Right cardiac atrium (tissue), 5 donors: ENCODE data around the gene MACIR. TPM values are rescaled to one million over a fixed set of nuclear protein-coding genes. Genes with fewer than 3 reads are reported as not detected.

Experiments used
- ATAC-seq, 2 donors: fragments of 200-7000 bp; cut with Tn5 transposase; one replicate each; pipeline versions ENCODE4 v1.8.0 to v1.9.1; 2020; ENCODE audit warnings: moderate library complexity in 2 of 2, mild to moderate bottlenecking in 1 of 2
- DNase-seq, 3 donors: peaks; one replicate each; pipeline ENCODE4 v3.0.0-alpha.2; 2020
- H3K27ac ChIP-seq: one replicate; pipeline ENCODE4 v1.5.1; 2013; ENCODE audit warnings: mild to moderate bottlenecking, low read length, control low read depth, moderate library complexity
- H3K27me3 ChIP-seq: one replicate; pipeline ENCODE4 v1.6.1; 2013; ENCODE audit not compliant: control insufficient read depth, insufficient read depth
- H3K4me1 ChIP-seq: one replicate; pipeline ENCODE4 v1.6.1; 2013; ENCODE audit warnings: low read length; ENCODE audit not compliant: control insufficient read depth, insufficient read depth
- H3K4me3 ChIP-seq: one replicate; pipeline ENCODE4 v1.5.1; 2013; ENCODE audit warnings: low read length, control low read depth
- H3K9me3 ChIP-seq: one replicate; pipeline ENCODE4 v1.6.1; 2013; ENCODE audit warnings: low read length; ENCODE audit not compliant: control insufficient read depth
- WGBS: extraction: QIAGEN DNeasy Blood & Tissue Kit; methylation state at CpG from one replicate; pipeline ENCODE4 v1.1.7; 2013; 5-methylcytosine and 5-hydroxymethylcytosine counted together
- intact Hi-C, 4 donors: fragments of 100-400 bp; cut with DNase I; formaldehyde crosslinking; loops; one replicate each; pipeline versions ENCODE4 v1.11.0 to v1.14.0; 2022 to 2023
- polyA plus RNA-seq: library from polyadenylated mRNA; stranded (reverse); fragments of 200-250 nt; gene quantifications from one replicate; pipeline ENCODE4 v1.2.3, GENCODE V29; 2013
- total RNA-seq, 4 donors: library from RNA; stranded (reverse); fragmentation: NEBNext Ultra II Directional; extraction: Animal tissue kit (Norgen Biotek cat#: 25700); gene quantifications; one replicate each; pipeline ENCODE4 v1.2.1, GENCODE V29; 2021
- donor health status: healthy with polysubstance abuse.
- donor health status: DM: no; HTN: yes; CAD: no.
- donor health status: DM: no; HTN: no; CAD: no.
- donor health status: DM: no; HTN: yes; CAD: no; lungs with severe emphysema.
- donor health status: DM: yes; HTN: yes; CAD: no.

MACIR gene
- total and polyA plus RNA-seq, 5 donors, result 3.0 to 4.8 (median 3.8) TPM

GRCh38 chr5:103327451-103327850 lies 68.9 kb downstream of the MACIR start:
- ATAC-seq (no peak), DNase-seq (no peak)
- Histone ChIP-seq H3K4me1 (no peaks in the 10 kb centered on the region), H3K27ac (no peak overlapping the region), H3K27me3 (no peaks in the 10 kb centered on the region), H3K9me3 (no peaks in the 10 kb centered on the region), H3K4me3 (no peak overlapping the region)
- intact Hi-C loops, result no loop called here
- 97% methylated on average over 1 of the region's 1 CpG for WGBS

- intact Hi-C loops, result no loop called here
- H3K9me3 ChIP-seq, result no peaks in the 10 kb centered on the region
- no peaks in the 10 kb centered on the region for H3K27me3 ChIP-seq
- no peaks in the 10 kb centered on the region for H3K4me1 ChIP-seq
- no peak for DNase-seq
- no peak for ATAC-seq
- H3K27ac ChIP-seq, result no peak overlapping the region
- H3K4me3 ChIP-seq, result no peak overlapping the region
Observed at GRCh38 chr5:103327893-103328292, 69.3 kb downstream of the MACIR start.

Other genes starting within 250 kb of the MACIR start
- gene GIN1, start 138.6 kb upstream of the MACIR start, total RNA-seq, result 10 to 100 TPM; 12.7 to 14.8 (median 13.3) TPM
- 7.6 TPM for gene GIN1, start 138.6 kb upstream of the MACIR start, polyA plus RNA-seq
- 10 to 100 TPM; 37.0 to 40.8 (median 38.0) TPM for gene PPIP5K2, start 138.5 kb upstream of the MACIR start, total RNA-seq
- gene PPIP5K2, start 138.5 kb upstream of the MACIR start, polyA plus RNA-seq, result 14.1 TPM